Suprapubic skin (tissue), 4 donors: ENCODE data around the gene MIGA2. TPM values are rescaled to one million over a fixed set of nuclear protein-coding genes. Genes with fewer than 3 reads are reported as not detected.

Experiments used
- DNase-seq, 2 donors: peaks; one replicate each; pipeline ENCODE4 v3.0.0-alpha.2; 2019; ENCODE audit warnings: low spot score in 2 of 2
- H3K27ac ChIP-seq: fragments of 200-600 bp; sonication (generic); one replicate; pipeline ENCODE4 v1.5.1; 2019
- H3K27me3 ChIP-seq: fragments of 200-600 bp; sonication (generic); one replicate; pipeline ENCODE4 v1.5.1; 2019
- H3K36me3 ChIP-seq: fragments of 200-600 bp; sonication (generic); one replicate; pipeline ENCODE4 v1.5.1; 2019
- H3K4me1 ChIP-seq: fragments of 200-600 bp; sonication (generic); one replicate; pipeline ENCODE4 v1.5.1; 2019
- H3K4me3 ChIP-seq: fragments of 200-600 bp; sonication (generic); one replicate; pipeline ENCODE4 v1.5.1; 2019; ENCODE audit warnings: mild to moderate bottlenecking
- H3K9me3 ChIP-seq: fragments of 200-600 bp; sonication (generic); one replicate; pipeline ENCODE4 v1.5.1; 2019
- CTCF ChIP-seq, 2 donors: fragments of 200-600 bp in 1 of 2; fragments of 450-650 bp in 1 of 2; sonication (generic) in 1 of 2; IDR thresholded peaks; one replicate each; pipeline ENCODE4 v1.5.1; 2016 to 2019; ENCODE audit warnings: antibody characterized with exemption in 2 of 2, mild to moderate bottlenecking in 1 of 2, moderate library complexity in 1 of 2
- EP300 ChIP-seq: sonication (generic); formaldehyde crosslinking; IDR thresholded peaks from one replicate; pipeline ENCODE4 v1.6.1; 2017; ENCODE audit warnings: antibody characterized with exemption
- POLR2A ChIP-seq, 2 donors: fragments of 450-650 bp; IDR thresholded peaks; one replicate each; pipeline ENCODE4 v1.6.1; 2017; ENCODE audit warnings: antibody characterized with exemption in 2 of 2, mild to moderate bottlenecking in 2 of 2, moderate library complexity in 2 of 2
- POLR2AphosphoS5 ChIP-seq, 3 donors: sonication (generic); formaldehyde crosslinking; IDR thresholded peaks; one replicate each; pipeline ENCODE4 v1.6.1; 2017; ENCODE audit warnings: antibody characterized with exemption in 3 of 3
- WGBS: methylation state at CpG from one replicate; pipeline ENCODE4 v1.1.5; 2018; 5-methylcytosine and 5-hydroxymethylcytosine counted together
- total RNA-seq, 4 donors: library from RNA; depleted of rRNA; stranded (reverse); fragments of >200 nt; gene quantifications; one replicate each; pipeline ENCODE4 v1.1.0, GENCODE V29; 2016

Gene MIGA2
- total RNA-seq, 4 donors from 2014 or later, result 28.3 to 44.3 (median 39.7) TPM

GRCh38 chr9:129095170-129095667 lies 58.8 kb downstream of the MIGA2 start:
- no peak overlapping the region for H3K27ac ChIP-seq
- no peaks in the 10 kb centered on the region for H3K27me3 ChIP-seq
- DNase-seq, result no peak
- H3K9me3 ChIP-seq, result no peaks in the 10 kb centered on the region
- TF ChIP-seq EP300, result no peak
- no peak for TF ChIP-seq CTCF (IDR thresholded peaks at IDR 0.05)
- no peak for TF ChIP-seq POLR2AphosphoS5 (IDR thresholded peaks at IDR 0.05)
- TF ChIP-seq POLR2A (IDR thresholded peaks at IDR 0.05), result no peak
- 96% methylated on average over 7 of the region's 21 CpGs for WGBS
- peaks cover 37% of the 10 kb centered on the region for H3K36me3 ChIP-seq
- no peak overlapping the region for H3K4me3 ChIP-seq
- no peaks in the 10 kb centered on the region for H3K4me1 ChIP-seq

- TF ChIP-seq CTCF (IDR thresholded peaks at IDR 0.05) (no peak), POLR2A (IDR thresholded peaks at IDR 0.05) (no peak), POLR2AphosphoS5 (IDR thresholded peaks at IDR 0.05) (no peak), EP300 (no peak)
- Histone ChIP-seq H3K27me3 (no peaks in the 10 kb centered on the region), H3K9me3 (no peaks in the 10 kb centered on the region), H3K36me3 (peaks cover 37% of the 10 kb centered on the region), H3K27ac (no peak overlapping the region), H3K4me1 (no peaks in the 10 kb centered on the region), H3K4me3 (no peak overlapping the region)
- no peak for DNase-seq
- 86% methylated on average over 12 of the region's 12 CpGs for WGBS
Measured at GRCh38 chr9:129095908-129096307, 59.5 kb downstream of the MIGA2 start.

- WGBS, result 89% methylated on average over 13 of the region's 16 CpGs
- no peak for TF ChIP-seq EP300
- no peak for TF ChIP-seq POLR2AphosphoS5 (IDR thresholded peaks at IDR 0.05)
- no peak for TF ChIP-seq CTCF (IDR thresholded peaks at IDR 0.05)
- no peak for TF ChIP-seq POLR2A (IDR thresholded peaks at IDR 0.05)
- H3K4me1 ChIP-seq, result peaks cover 5% of the 10 kb centered on the region
- no peaks in the 10 kb centered on the region for H3K27me3 ChIP-seq
- no peaks in the 10 kb centered on the region for H3K9me3 ChIP-seq
- no peak for DNase-seq
- no peak overlapping the region for H3K4me3 ChIP-seq
- H3K36me3 ChIP-seq, result peaks cover 37% of the 10 kb centered on the region
- no peak overlapping the region for H3K27ac ChIP-seq
Measured at GRCh38 chr9:129097671-129098306, 61.4 kb downstream of the MIGA2 start.

GRCh38 chr9:129098328-129098727 lies 61.9 kb downstream of the MIGA2 start:
- Histone ChIP-seq H3K27ac (no peak overlapping the region), H3K4me1 (peaks cover 11% of the 10 kb centered on the region), H3K9me3 (no peaks in the 10 kb centered on the region), H3K4me3 (no peak overlapping the region), H3K36me3 (peaks cover 37% of the 10 kb centered on the region), H3K27me3 (no peaks in the 10 kb centered on the region)
- 89% methylated on average over 9 of the region's 11 CpGs for WGBS
- TF ChIP-seq POLR2AphosphoS5 (IDR thresholded peaks at IDR 0.05) (no peak), POLR2A (IDR thresholded peaks at IDR 0.05) (no peak), CTCF (IDR thresholded peaks at IDR 0.05) (no peak), EP300 (no peak)
- DNase-seq, result no peak

- DNase-seq, result no peak
- no peaks in the 10 kb centered on the region for H3K27me3 ChIP-seq
- H3K9me3 ChIP-seq, result no peaks in the 10 kb centered on the region
- no peak overlapping the region for H3K4me3 ChIP-seq
- H3K4me1 ChIP-seq, result peaks cover 15% of the 10 kb centered on the region
- peaks cover 29% of the 10 kb centered on the region for H3K36me3 ChIP-seq
- 100% methylated on average over 2 of the region's 28 CpGs for WGBS
- H3K27ac ChIP-seq, result no peak overlapping the region
- no peak for TF ChIP-seq POLR2A (IDR thresholded peaks at IDR 0.05)
- no peak for TF ChIP-seq POLR2AphosphoS5 (IDR thresholded peaks at IDR 0.05)
- no peak for TF ChIP-seq EP300
- TF ChIP-seq CTCF (IDR thresholded peaks at IDR 0.05), result no peak
Measured at GRCh38 chr9:129100383-129101169, 64.2 kb downstream of the MIGA2 start.
